ENCODE results near the gene NHSL2. TPM values are rescaled to one million over a fixed set of nuclear protein-coding genes. Genes with fewer than 3 reads are reported as not detected.

Gene NHSL2
- total RNA-seq, 1 donor from 2014 or later = 0.07 TPM

DNA sequence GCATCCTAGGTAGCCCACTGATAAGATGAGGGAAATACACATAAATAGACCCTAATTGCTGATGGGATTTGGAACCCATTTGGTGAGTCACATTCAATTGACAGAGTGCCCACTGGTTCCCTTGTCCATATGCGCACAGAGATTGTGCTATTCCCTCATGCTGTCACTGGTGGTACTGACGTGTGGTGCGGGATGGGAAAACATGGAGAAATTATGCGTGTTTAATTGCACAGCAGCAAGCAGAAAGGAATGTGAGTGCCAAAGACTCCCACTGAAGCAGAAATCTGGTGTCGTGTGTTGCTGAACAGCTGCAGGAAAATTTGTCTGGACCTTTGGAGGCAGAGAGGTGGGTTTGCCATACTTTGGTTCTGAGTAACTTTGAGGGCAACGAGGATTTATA is 92.2 kb downstream of the NHSL2 start:
- Mint-ChIP-seq H3K9me3 (no peaks in the 10 kb centered on the region), H3K27me3 (peaks cover 28% of the 10 kb centered on the region), H3K27ac (no peak overlapping the region), H3K4me3 (no peak overlapping the region), H3K4me1 (no peaks in the 10 kb centered on the region), H3K36me3 (ENCODE audit: low read depth) (no peaks in the 10 kb centered on the region)
- no peak for DNase-seq
- intact Hi-C loops (cut with micrococcal nuclease) = no loop called here

DNA sequence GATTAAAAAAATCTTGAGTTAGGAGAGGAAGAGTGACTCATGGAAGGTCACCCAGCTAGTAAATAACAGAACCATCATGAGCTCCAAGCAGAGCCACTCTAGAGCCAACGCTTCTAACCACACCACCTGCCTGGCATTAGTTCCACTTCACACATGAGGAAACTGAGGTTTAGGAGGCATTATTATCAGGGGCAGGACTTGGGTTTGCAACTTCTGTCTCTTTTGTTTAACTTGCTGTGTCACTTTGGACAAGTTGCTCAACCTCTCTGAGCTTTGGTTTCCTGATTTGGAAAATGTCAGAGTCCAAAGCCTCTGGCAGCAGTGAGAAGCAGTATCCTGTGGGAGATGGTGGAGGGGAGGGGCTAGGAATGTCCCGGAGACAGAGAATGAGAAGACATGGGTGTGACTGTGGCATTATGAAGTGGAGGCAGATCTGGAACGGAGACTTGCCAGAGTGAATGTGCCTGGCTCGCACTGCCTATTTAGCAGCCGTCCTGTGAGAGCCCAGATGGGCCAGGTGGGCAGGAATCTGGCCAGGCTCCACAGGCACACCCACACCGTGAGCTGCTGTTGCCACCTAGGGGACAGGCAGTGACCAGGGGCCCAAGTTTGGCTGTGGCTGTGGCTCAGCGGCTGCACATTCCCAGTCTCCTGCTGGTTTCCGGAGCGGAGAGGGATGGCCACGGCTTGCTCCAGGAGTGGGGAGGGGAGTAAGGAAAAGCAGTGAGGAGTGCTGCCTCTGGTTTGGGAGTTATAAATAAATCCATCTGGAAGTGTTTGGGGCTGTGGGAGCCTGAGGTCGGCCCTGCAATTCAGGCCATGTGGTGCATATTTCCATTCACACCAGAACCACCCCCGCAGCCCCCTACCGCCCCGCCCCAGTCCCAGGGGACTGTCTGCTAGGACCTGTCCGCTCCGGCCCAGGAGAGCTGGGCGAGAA is 93.4 kb downstream of the NHSL2 start:
- intact Hi-C loops (cut with micrococcal nuclease) = no loop called here
- H3K27ac Mint-ChIP-seq = no peak overlapping the region

DNA sequence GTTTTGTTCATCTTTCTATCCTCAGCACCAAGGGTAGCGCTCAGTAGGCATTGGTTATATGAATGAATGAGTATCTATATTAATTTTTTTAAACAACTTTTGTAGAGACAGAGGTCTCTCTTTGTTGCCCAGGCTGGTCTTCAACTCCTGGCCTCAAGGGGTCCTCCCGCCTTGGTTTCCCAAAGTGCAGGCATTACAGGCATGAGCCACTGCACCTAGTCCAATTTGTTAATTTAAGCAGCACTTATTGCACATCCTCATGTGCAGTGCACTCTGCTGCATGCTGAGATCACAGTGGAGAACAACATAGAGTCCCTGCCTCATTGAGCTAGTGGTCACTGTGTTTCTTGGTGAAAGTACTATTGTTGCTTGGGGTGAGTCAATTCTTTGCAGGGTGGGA is 94.4 kb downstream of the NHSL2 start:
- Mint-ChIP-seq H3K4me3 (no peak overlapping the region), H3K27ac (no peak overlapping the region), H3K36me3 (ENCODE audit: low read depth) (no peaks in the 10 kb centered on the region), H3K27me3 (peaks cover 26% of the 10 kb centered on the region), H3K9me3 (no peaks in the 10 kb centered on the region), H3K4me1 (no peaks in the 10 kb centered on the region)
- no peak for DNase-seq
- intact Hi-C loops (cut with micrococcal nuclease) = no loop called here

More for the DNA sequence above, 93.4 kb downstream of the NHSL2 start:
- no peak overlapping the region for H3K4me3 Mint-ChIP-seq
- no peaks in the 10 kb centered on the region for H3K4me1 Mint-ChIP-seq
- no peaks in the 10 kb centered on the region for H3K36me3 Mint-ChIP-seq (ENCODE audit: low read depth)
- DNase-seq = no peak
- H3K9me3 Mint-ChIP-seq = no peaks in the 10 kb centered on the region
- H3K27me3 Mint-ChIP-seq = peaks cover 24% of the 10 kb centered on the region

DNA sequence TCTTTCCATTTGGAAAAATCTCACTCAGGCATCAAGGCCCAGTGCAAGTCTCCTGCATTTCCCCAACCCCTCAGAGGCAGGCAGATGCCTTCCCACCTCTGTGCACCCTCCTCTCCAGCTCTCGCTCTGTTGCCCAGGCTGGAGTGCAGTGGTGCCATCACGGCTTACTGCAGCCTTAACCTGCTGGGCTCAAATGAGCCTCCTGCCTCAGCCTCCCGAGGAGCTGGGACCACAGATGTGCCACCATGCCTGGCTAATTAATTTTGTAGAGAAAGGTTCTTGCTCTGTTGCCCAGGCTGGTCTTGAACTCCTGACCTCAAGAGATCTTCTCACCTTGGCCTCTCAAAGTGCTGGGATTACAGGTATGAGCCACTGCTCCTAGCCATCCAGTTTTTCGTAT is 95.8 kb downstream of the NHSL2 start:
- no peaks in the 10 kb centered on the region for H3K36me3 Mint-ChIP-seq (ENCODE audit: low read depth)
- H3K27ac Mint-ChIP-seq = no peak overlapping the region
- H3K9me3 Mint-ChIP-seq = no peaks in the 10 kb centered on the region
- peaks cover 20% of the 10 kb centered on the region for H3K27me3 Mint-ChIP-seq
- H3K4me3 Mint-ChIP-seq = no peak overlapping the region
- no peaks in the 10 kb centered on the region for H3K4me1 Mint-ChIP-seq
- intact Hi-C loops (cut with micrococcal nuclease) = no loop called here
- DNase-seq = no peak

DNA sequence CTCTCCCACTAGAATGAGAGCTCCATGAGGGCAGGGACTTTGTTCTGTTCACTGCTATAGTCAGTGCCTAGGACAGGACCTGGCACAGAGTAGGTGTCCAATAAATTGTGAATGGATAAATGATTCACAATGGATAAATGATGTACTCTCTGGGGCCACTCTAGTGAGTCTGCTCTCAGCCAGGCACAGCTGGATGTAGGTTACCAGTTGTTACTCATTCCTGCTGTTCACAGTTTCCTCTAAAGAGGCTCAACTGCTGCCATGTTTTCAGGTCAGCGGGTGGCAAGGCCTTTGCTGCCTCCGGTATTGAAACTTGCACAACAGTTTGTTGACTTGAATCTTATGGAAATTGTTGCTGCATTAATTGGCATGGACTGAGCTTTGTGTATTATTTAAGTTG is 99.1 kb downstream of the NHSL2 start:
- H3K4me1 Mint-ChIP-seq = no peaks in the 10 kb centered on the region
- intact Hi-C loops (cut with micrococcal nuclease) = no loop called here
- H3K9me3 Mint-ChIP-seq = no peaks in the 10 kb centered on the region
- H3K4me3 Mint-ChIP-seq = no peak overlapping the region
- H3K27ac Mint-ChIP-seq = no peak overlapping the region
- H3K36me3 Mint-ChIP-seq (ENCODE audit: low read depth) = no peaks in the 10 kb centered on the region
- peaks cover 34% of the 10 kb centered on the region for H3K27me3 Mint-ChIP-seq
- no peak for DNase-seq

DNA sequence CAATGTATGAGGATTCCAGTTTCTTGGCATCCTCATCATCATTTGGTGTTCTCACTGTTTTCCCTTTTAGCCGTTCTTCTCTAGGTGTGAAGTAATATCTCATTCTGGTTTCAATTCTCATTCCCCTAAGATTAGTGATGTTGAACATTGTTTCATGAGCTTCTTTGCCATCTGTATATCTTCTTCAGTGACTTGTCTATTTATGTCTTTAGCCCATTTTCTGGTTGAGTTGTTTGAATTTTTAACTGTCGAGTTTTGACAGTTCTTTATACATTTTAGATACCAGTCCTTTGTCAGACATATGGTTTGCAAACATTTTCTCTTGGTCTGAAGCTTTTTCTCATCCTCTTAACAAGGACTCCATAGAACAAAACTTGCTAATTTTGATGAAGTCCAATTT is 101.1 kb downstream of the NHSL2 start:
- no peak for DNase-seq
- Mint-ChIP-seq H3K4me1 (no peaks in the 10 kb centered on the region), H3K27me3 (peaks cover 49% of the 10 kb centered on the region), H3K4me3 (no peak overlapping the region), H3K27ac (no peak overlapping the region), H3K9me3 (no peaks in the 10 kb centered on the region), H3K36me3 (ENCODE audit: low read depth) (no peaks in the 10 kb centered on the region)
- intact Hi-C loops (cut with micrococcal nuclease) = no loop called here

DNA sequence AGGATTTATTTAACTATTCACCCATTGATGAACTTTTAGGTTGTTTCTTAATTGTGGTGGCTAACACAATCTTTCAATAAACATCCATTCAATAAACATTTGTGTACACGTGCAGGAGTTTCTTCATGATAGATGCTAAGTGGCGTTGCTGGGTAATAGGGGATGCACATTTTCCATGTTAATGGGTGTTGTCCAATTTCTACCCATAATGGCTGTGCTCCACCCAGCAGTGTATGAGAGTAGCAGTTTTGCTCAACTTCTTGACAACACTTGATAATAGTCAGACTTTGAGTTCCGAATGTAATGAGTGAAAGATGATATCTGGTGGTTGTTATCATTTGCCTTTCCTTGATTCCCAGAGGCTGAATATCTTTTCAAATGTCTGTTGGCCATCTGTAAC is 104.7 kb downstream of the NHSL2 start:
- Mint-ChIP-seq H3K36me3 (ENCODE audit: low read depth) (no peaks in the 10 kb centered on the region), H3K27ac (no peak overlapping the region), H3K9me3 (no peaks in the 10 kb centered on the region), H3K4me3 (no peak overlapping the region), H3K27me3 (peaks cover 48% of the 10 kb centered on the region), H3K4me1 (no peaks in the 10 kb centered on the region)
- intact Hi-C loops (cut with micrococcal nuclease) = loop anchor here (5.0 kb wide), 1 partner anchor 127 kb away; no protein-coding TSS in a partner anchor
- DNase-seq = no peak

DNA sequence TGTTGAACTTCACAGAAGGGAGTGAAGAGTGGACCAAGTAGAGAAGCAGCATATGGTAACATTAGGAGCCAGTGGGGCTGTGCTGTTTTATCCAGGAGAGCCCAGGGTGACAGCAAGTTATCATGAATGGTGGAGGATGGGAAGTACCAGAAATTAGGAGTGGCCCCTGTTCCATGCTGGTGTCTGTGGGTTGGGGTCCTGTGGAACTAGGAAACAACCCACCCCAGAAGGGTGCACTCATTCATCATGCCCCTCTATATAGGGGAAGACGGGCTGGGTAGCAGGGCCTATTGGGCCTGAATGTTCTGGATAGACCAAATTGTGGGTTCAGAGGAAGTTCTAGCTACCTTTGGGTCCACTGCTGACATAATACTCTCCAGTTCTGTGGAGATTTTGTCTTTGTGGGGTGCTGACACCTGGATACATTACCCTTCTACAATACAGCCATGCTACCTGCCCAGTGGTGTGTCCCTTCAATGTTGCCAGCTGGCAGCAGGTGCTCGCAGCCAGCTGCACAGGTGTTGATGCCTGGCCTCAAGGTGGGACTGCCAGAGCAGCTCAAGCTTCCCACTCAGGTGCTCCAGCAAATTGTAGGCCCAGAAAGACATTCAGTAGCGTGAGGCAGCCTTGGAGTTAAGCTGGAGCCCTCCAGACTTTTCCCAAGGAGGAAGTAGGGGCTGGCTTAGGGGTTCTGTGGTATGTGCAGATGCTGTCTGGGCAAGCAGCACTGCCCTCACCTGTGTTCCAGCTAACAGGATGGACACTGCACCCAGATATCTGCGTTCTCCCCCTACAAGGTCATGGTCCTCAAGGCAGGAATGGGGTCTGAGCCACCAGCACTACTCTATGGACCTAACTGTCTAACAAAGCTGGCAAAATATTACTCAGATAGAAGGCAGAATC is 106.5 kb downstream of the NHSL2 start:
- intact Hi-C loops (cut with micrococcal nuclease) = loop anchor here (5.0 kb wide), 1 partner anchor 125 kb away; no protein-coding TSS in a partner anchor

DNA sequence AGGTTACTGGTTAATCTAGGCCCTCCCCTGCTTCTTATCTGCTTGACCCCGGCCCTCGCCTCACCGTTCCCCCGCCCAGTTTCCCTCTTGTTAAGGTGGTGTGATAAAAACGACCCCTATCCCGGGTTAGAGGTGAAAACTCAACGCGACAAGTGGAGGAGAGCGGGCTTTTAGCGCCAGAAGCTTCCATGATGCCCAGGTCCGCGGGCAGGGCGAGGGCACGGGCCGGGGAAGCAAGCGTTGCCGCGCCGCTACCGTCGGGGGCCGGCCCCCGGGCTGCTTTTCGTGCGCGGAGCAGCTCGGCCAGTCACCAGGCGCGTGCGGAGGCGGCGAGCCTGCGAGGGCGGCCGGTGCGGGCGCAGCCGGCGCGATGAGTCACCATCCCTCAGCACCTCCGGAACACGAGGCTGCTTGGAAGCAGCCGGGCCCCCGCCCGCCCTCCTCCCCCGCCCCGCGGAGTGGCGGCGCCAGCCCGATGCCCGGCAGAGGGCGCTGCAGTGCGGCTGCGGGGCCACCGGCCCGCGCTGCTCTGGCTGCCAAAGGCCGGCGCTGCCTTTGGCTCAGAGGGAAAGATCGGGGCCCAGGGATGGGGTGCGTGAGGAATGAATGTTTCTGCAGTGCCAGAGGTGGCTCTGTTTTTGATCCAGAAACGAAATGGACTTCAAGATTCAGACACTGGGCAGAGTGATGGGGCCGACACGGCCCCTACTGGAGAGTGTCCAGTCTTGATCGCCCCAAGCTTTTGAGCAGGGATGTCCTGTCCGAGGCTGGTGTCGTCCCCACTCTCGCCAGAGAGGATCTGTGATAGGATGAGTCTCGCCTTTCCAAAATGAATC is 107.8 kb downstream of the NHSL2 start:
- peaks cover 39% of the 10 kb centered on the region for H3K27me3 Mint-ChIP-seq
- intact Hi-C loops (cut with micrococcal nuclease) = loop anchor here (1.0 to 5.0 kb wide), 3 partner anchors 83 to 124 kb away; no protein-coding TSS in a partner anchor
- peak overlapping the region; percentile 37 for H3K4me3 Mint-ChIP-seq
- H3K9me3 Mint-ChIP-seq = no peaks in the 10 kb centered on the region
- H3K36me3 Mint-ChIP-seq (ENCODE audit: low read depth) = no peaks in the 10 kb centered on the region
- H3K27ac Mint-ChIP-seq = no peak overlapping the region
- H3K4me1 Mint-ChIP-seq = peaks cover 8% of the 10 kb centered on the region
- peak; percentile 93 for DNase-seq

More for the DNA sequence above, 106.5 kb downstream of the NHSL2 start:
- Mint-ChIP-seq H3K4me1 (peaks cover 8% of the 10 kb centered on the region), H3K27me3 (peaks cover 49% of the 10 kb centered on the region), H3K9me3 (no peaks in the 10 kb centered on the region), H3K4me3 (no peak overlapping the region), H3K27ac (no peak overlapping the region), H3K36me3 (ENCODE audit: low read depth) (no peaks in the 10 kb centered on the region)
- DNase-seq = no peak

DNA sequence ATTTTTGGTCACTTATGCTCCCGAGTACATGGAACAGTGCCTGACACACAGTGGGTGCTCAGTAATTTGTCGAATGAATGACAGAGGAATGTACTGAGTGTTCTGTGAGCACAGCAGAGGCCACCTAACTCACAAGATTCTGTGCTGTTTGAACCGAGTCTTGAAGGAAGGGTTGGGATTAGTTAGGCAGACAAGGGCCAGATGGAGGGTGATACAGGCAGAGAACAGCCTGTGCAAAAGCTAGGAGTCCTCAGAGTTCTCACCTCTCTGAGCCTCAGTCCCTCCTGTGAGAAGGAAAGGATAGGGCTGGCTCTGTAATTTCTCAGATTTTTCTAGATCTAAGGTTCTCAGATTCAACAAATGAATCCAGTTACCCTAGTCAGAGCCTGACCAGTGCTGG is 108.8 kb downstream of the NHSL2 start:
- Mint-ChIP-seq H3K36me3 (ENCODE audit: low read depth) (no peaks in the 10 kb centered on the region), H3K4me3 (no peak overlapping the region), H3K4me1 (peaks cover 8% of the 10 kb centered on the region), H3K9me3 (no peaks in the 10 kb centered on the region), H3K27ac (no peak overlapping the region), H3K27me3 (peaks cover 44% of the 10 kb centered on the region)
- intact Hi-C loops (cut with micrococcal nuclease) = loop anchor here (5.0 kb wide), 1 partner anchor 123 kb away; no protein-coding TSS in a partner anchor
- DNase-seq = no peak

DNA sequence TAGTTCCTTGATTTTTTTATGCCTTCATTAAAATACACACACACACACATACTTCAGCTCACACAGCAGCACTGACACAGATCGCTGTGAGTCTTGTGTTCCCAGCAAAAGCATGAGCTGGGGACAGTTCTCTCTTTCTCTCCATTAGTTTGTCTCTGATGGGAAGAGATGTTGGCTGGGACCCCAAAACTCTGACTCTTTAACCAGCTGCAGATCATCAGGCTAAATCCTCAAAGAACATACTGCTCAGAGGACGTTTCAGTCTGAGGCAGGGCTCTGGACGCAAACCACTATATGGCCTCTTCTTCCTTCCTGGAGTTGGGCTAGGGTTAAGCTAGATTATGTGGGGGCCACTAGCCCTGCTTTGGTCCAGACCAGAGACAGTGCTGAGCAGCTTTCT is 109.6 kb downstream of the NHSL2 start:
- Mint-ChIP-seq H3K9me3 (no peaks in the 10 kb centered on the region), H3K27ac (no peak overlapping the region), H3K4me1 (peaks cover 8% of the 10 kb centered on the region), H3K36me3 (ENCODE audit: low read depth) (no peaks in the 10 kb centered on the region), H3K4me3 (no peak overlapping the region), H3K27me3 (peaks cover 40% of the 10 kb centered on the region)
- intact Hi-C loops (cut with micrococcal nuclease) = no loop called here
- DNase-seq = no peak

DNA sequence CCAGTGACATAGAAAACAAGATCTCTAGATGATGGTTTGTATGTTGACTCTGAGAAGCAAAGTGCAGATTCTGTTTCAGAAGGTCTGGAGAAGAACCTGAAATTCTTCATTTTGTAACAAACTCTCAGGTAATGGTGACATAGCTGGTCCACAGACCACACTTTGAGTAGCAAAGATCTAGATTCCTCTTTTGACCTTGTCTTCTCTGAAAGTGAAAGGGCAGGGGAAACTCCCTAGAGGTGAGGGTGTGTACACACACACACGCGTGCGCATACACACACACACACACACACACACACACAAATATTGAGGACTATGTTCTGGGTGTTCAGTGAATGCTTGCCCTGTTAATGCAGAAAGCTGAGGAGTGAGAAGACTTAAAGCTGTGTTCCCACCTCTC is 110.1 kb downstream of the NHSL2 start:
- Mint-ChIP-seq H3K4me3 (no peak overlapping the region), H3K27me3 (peaks cover 36% of the 10 kb centered on the region), H3K9me3 (no peaks in the 10 kb centered on the region), H3K27ac (no peak overlapping the region), H3K4me1 (peaks cover 8% of the 10 kb centered on the region), H3K36me3 (ENCODE audit: low read depth) (no peaks in the 10 kb centered on the region)
- peak; percentile 60 for DNase-seq
- intact Hi-C loops (cut with micrococcal nuclease) = no loop called here

DNA sequence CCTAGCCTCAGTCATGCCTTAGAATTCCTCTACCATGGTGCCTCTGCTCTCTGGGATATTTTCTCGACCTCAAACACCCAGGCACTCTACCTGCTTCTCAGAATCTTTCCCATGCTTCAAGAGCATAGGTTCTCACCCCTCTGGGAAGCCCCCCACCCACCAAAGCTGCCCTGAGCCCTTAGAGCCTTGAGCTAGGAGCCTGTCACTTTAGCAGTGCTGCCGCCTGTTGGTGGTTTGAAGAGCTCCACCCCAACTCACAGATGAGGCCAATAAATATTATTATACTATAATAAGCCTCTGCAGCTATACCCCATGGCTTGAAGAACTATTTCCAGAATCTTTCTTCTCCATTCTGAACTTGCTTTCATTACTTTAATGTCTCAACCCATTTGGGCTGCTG is 111.3 kb downstream of the NHSL2 start:
- H3K4me1 Mint-ChIP-seq = peaks cover 10% of the 10 kb centered on the region
- no peak for DNase-seq
- H3K27me3 Mint-ChIP-seq = peaks cover 32% of the 10 kb centered on the region
- no peaks in the 10 kb centered on the region for H3K9me3 Mint-ChIP-seq
- no peak overlapping the region for H3K4me3 Mint-ChIP-seq
- H3K27ac Mint-ChIP-seq = no peak overlapping the region
- H3K36me3 Mint-ChIP-seq (ENCODE audit: low read depth) = no peaks in the 10 kb centered on the region
- intact Hi-C loops (cut with micrococcal nuclease) = no loop called here

Data from activated CD4-positive, alpha-beta T cell treated with anti-CD3 and anti-CD28 coated beads, Interleukin-2, amount 10 ng/mL, durations not matched to agents 24 days and 14 days (primary cell).